Upper lobe of right lung (tissue), 1 donor: ENCODE results near the gene SLC24A5. TPM values are rescaled to one million over a fixed set of nuclear protein-coding genes. Genes with fewer than 3 reads are reported as not detected.

ENCODE experiments used
- ATAC-seq: fragments of 200-7000 bp; cut with Tn5 transposase; one replicate; pipeline ENCODE4 v1.9.1; 2020; ENCODE audit warnings: mild to moderate bottlenecking, moderate library complexity
- DNase-seq: peaks from one replicate; pipeline ENCODE4 v3.0.0-alpha.2; 2020
- H3K27ac ChIP-seq: fragments of 200-600 bp; one replicate; pipeline ENCODE4 v1.8.0; 2022
- H3K27me3 ChIP-seq: fragments of 200-600 bp; one replicate; pipeline ENCODE4 v1.8.0; 2022; ENCODE audit warnings: mild to moderate bottlenecking
- H3K36me3 ChIP-seq: fragments of 200-600 bp; one replicate; pipeline ENCODE4 v1.8.0; 2022
- H3K4me1 ChIP-seq: fragments of 200-600 bp; one replicate; pipeline ENCODE4 v1.8.0; 2022
- H3K4me3 ChIP-seq: fragments of 200-600 bp; one replicate; pipeline ENCODE4 v1.8.0; 2022; ENCODE audit warnings: mild to moderate bottlenecking
- H3K9me3 ChIP-seq: fragments of 200-600 bp; one replicate; pipeline ENCODE4 v1.8.0; 2022
- CTCF ChIP-seq: fragments of 200-600 bp; IDR thresholded peaks from one replicate; pipeline ENCODE4 v1.8.0; 2022; ENCODE audit warnings: antibody characterized with exemption
- intact Hi-C: fragments of 100-400 bp; cut with DNase I; formaldehyde crosslinking; loops from one replicate; pipeline ENCODE4 v1.11.0; 2022
- total RNA-seq: library from RNA; stranded (reverse); fragmentation: NEBNext Ultra II Directional; extraction: Animal tissue kit (Norgen Biotek cat#: 25700); gene quantifications from one replicate; pipeline ENCODE4 v1.2.1, GENCODE V29; 2021
- donor health status: DM: no; HTN: yes; CAD: no; lungs with severe emphysema.

SLC24A5 gene
- total RNA-seq, 1 donor from 2014 or later, result 0.84 TPM

GRCh38 chr15:48089702-48090101, 31.1 kb upstream of the SLC24A5 start:
- intact Hi-C loops, result no loop called here
- ATAC-seq (no peak), DNase-seq (no peak)
- Histone ChIP-seq H3K4me1 (no peaks in the 10 kb centered on the region), H3K9me3 (no peaks in the 10 kb centered on the region), H3K27me3 (no peaks in the 10 kb centered on the region), H3K4me3 (no peak overlapping the region), H3K27ac (no peak overlapping the region), H3K36me3 (no peaks in the 10 kb centered on the region)
- TF ChIP-seq CTCF, result no peak

DNA sequence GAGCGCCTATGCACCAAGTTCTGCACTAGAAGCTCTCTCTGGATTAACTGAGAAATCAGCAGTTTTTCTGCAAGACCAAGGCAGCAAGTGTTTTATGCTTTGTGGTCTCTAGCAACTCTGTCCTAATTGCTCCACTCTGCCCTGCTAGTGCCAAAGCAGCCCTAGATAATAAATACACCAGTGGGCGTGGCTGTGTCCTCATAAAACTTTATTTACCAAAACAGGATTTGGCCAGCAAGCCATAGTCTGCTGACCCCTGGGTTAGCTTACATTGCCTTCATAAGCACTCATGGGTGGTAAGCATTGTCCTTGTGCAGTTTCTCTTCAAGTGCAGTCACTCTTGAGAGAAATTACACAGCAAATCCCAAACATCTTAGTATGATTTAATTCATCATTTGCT, 30.7 kb upstream of the SLC24A5 start:
- Histone ChIP-seq H3K9me3 (no peaks in the 10 kb centered on the region), H3K27ac (no peak overlapping the region), H3K4me3 (no peak overlapping the region), H3K4me1 (no peaks in the 10 kb centered on the region), H3K27me3 (no peaks in the 10 kb centered on the region), H3K36me3 (no peaks in the 10 kb centered on the region)
- intact Hi-C loops, result no loop called here
- ATAC-seq (no peak), DNase-seq (no peak)
- no peak for TF ChIP-seq CTCF

DNA sequence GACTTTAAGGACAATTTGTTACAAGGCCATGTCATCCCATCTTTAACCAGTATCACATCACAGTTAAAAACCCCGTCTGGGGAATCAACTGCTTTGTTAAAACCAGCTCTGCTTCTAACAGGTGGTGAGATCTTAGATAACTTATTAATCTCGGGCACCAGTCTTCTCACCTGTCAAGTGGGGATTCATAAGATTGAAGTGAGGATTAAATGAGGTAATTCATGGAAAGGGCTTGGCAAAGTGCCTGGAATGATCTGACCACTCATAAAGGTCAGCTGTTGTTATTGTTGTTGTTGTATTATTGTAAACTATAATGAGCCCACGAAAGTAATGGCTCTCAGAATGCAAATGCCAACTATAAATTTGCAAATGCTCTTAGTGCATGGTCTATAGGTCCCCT, 30.1 kb upstream of the SLC24A5 start:
- Histone ChIP-seq H3K27ac (no peak overlapping the region), H3K36me3 (no peaks in the 10 kb centered on the region), H3K9me3 (no peaks in the 10 kb centered on the region), H3K4me1 (no peaks in the 10 kb centered on the region), H3K4me3 (no peak overlapping the region), H3K27me3 (no peaks in the 10 kb centered on the region)
- no peak for ATAC-seq
- no peak for DNase-seq
- intact Hi-C loops, result no loop called here
- no peak for TF ChIP-seq CTCF

- ATAC-seq, result no peak
- H3K9me3 ChIP-seq, result no peaks in the 10 kb centered on the region
- no peaks in the 10 kb centered on the region for H3K36me3 ChIP-seq
- DNase-seq, result no peak
- no peaks in the 10 kb centered on the region for H3K27me3 ChIP-seq
- no peaks in the 10 kb centered on the region for H3K4me1 ChIP-seq
- intact Hi-C loops, result no loop called here
- H3K4me3 ChIP-seq, result no peak overlapping the region
- TF ChIP-seq CTCF, result no peak
- H3K27ac ChIP-seq, result no peak overlapping the region
Observed at GRCh38 chr15:48091522-48091921, 29.3 kb upstream of the SLC24A5 start.

- Histone ChIP-seq H3K27me3 (no peaks in the 10 kb centered on the region), H3K27ac (no peak overlapping the region), H3K4me1 (no peaks in the 10 kb centered on the region), H3K36me3 (no peaks in the 10 kb centered on the region), H3K4me3 (no peak overlapping the region), H3K9me3 (no peaks in the 10 kb centered on the region)
- intact Hi-C loops, result no loop called here
- no peak for ATAC-seq
- no peak for TF ChIP-seq CTCF
- DNase-seq, result no peak
Observed at GRCh38 chr15:48096355-48096786, 24.4 kb upstream of the SLC24A5 start.

DNA sequence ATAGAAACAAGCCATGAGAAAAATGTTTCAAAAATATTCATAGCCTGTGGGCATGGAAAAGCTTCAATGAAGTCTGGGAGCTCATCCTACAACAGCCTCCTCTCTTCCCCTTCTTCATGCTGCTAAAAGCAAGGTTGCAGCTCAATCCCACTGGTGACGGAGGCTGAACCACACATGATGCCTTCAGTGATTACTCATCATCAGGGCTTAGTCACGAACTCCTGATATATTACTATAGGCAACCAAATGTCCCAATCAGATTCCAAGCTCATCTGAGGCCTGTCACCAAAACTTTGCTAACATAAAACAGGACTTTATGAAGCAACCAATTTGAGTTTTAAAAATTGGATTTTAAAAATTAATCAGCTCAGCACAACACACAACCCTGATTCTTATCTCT, 24.0 kb upstream of the SLC24A5 start:
- DNase-seq, result no peak
- H3K27me3 ChIP-seq, result no peaks in the 10 kb centered on the region
- intact Hi-C loops, result no loop called here
- H3K9me3 ChIP-seq, result no peaks in the 10 kb centered on the region
- H3K27ac ChIP-seq, result no peak overlapping the region
- H3K36me3 ChIP-seq, result no peaks in the 10 kb centered on the region
- no peak overlapping the region for H3K4me3 ChIP-seq
- ATAC-seq, result no peak
- no peaks in the 10 kb centered on the region for H3K4me1 ChIP-seq
- no peak for TF ChIP-seq CTCF
